Endometrial microvascular endothelial cells (primary cell): Measurements from ENCODE around the gene ITPK1. TPM values are rescaled to one million over a fixed set of nuclear protein-coding genes. Genes with fewer than 3 reads are reported as not detected.

Experiments
- in situ Hi-C: cut with HindIII; loops from 2 replicates; pipeline ENCODE4 v1.10.0; 2017; ENCODE audit warnings: low sequenced_read_pairs, low pct_unique_long_range_greater_than_20kb; ENCODE audit errors: inconsistent ontology term
- total RNA-seq: library from RNA; depleted of rRNA; stranded (reverse); fragments of >200 nt; gene quantifications from one replicate; pipeline ENCODE4 v1.2.3, GENCODE V29; 2015; ENCODE audit errors: inconsistent ontology term

The ITPK1 gene
- total RNA-seq, 1 donor from 2014 or later: 37.0 TPM

DNA sequence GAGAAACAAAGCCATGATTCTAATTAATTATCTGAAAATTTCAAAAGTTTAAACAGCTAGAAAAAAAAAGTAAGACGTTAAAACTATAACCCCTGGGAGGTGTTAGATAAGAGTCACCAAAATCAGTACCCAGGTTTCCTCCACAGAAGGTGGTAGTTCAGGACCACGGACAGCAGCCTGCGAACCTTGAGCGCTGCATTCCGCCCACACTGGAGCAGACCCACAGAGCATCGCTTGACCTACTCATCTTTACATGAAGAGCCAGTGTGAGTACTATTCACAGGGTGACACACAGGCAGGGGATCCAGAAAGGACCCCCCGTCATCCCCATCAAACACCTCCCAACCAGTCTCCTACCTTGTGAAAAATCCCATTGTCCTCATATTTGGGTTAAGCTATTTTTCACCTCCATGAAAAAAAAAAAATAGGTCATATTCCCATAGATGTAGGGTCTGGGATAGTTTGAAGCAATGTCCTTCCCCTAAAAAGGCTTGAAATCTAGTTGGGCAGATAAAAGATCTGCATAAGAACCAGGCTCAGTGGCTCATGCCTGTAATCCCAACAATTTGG is 201.6 kb downstream of the ITPK1 start:
- in situ Hi-C loops: no loop called here

DNA sequence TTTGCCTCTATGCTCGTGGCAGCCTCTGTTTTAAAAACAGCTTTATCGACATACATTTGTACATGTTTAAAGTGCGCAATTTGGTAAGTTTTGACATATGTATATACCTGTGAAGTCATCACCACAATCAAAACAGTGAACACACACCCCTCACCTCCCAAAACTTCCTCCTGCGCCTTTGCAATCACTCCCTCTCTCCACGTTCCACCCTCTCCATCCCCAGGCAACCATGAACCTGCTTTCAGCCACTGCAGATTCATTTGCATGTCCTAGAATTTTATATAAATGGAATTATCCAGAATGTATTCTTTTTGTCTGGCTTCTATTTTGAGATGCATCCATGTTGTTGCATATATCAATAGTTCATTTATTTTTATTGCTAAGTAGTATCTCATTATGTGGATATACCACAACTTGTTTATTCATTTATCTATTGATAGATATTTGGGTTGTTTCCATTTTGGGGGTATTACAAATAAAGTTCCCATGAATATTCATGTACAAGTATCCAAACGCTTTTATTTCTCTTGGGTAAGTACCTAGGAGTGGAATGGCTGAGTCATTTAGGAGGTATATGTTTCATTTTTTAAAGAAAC is 208.3 kb downstream of the ITPK1 start:
- in situ Hi-C loops: no loop called here

DNA sequence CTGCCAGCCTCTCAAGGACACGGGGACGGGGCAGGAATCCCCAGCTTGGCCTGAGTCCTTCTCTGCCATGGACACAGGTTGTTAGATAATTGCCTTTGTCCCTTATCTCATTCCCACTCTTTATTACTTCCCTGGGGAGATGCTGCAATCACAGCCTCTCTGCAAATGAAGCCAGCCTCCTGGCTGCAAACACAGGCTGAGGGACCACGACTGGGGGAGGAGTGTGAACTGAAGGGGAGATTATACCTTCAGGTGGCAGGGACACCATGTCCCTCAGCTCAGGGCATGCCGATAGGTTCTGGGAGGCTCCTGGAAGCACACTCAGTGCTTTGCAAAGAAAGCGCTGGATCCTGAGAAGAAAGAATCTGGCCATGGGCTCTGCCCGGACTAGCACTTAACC is 208.9 kb downstream of the ITPK1 start:
- in situ Hi-C loops: no loop called here

DNA sequence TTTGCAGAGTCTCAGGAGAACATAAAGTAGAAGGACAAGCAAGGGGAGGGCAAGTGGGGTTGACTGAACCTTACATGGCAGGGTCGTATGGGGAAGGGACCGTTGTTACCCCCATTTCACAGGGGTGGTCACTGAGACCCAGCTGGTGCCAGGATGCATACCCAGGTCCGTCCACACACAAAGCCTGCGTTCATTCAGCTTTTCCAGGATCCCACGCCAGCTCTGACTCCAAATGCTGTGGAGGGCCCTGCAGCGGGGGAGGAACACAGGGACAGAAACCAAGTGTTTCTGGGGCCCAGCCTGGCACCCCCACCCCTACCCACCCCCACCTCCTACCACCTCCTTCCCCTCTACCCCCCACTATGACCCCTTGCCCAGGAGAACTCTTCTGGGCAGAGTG is 209.3 kb downstream of the ITPK1 start:
- in situ Hi-C loops: no loop called here

DNA sequence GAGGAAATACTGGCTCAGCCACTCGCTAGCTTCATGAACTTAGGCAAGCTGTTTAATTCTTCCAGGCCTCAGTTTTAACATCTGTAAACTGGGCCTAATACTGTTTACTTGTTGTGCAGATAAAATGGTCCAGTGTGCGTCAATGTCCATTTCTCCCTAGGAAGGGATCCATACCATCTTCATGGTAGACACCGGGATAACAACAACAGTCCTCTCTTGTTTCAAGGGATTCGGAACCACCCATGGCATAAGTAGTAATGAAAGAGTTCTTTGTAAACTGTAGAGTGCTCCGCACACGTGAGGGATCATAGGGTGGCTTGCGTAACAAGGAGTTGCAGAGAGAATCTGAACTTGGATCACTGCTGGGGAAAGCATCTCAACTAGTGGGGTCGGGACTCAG is 210.1 kb downstream of the ITPK1 start:
- in situ Hi-C loops: no loop called here

DNA sequence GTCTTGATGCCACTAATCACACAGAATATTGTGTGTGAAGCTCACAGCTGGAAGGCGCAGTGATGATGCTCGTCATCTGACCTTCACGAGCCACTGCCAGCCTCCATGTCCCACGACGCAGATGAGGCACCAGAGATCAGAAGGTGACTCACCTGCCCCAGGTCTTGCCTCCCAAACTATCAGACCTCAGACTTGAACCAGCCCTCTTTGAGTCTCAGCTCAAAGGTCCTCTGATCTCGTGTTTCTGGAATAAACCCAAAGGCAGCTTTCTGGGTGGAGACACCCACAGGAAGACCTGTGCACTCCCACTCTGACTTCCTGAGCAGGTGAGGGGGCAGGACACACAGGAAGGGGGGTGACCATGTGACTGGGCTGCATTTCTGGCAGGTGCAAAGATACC is 212.4 kb downstream of the ITPK1 start:
- in situ Hi-C loops: no loop called here

DNA sequence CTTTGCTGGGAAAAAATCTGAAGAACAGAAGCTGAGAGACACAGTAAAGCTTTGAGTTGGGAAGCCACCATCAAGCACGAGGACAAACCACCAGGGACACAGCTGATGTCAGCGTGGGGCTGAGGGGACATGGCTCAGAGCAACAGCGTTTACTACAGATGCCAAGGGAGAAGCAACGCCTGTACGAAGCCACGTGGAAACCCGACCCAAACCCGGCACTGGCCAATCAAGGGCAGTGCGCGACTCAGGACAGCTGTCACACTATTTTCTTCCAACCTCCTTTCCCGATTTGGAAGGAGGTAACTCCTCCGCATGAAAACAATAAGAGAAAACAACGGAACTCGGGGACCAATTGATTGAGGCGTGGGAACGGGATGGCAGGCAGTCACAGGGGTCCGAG is 213.0 kb downstream of the ITPK1 start:
- in situ Hi-C loops: no loop called here

DNA sequence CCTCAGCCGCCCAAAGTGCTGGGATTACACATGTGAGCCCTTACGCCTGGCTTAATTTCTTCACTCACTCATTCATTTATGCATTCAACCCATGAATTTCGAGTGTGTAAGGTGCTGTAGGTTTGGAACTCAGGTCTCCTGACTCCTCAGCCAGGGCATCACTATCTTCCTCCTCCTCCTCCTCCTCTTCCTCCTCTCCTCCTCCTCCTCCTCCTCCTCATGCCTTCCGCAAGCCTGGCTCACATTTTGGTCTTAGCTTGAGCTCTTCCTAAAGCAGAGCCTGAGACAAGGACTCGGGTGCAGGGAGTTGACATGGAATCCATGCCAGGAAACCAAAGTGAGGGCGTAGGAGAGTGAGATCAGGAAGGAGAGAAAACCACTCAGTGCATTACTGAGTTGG is 213.5 kb downstream of the ITPK1 start:
- in situ Hi-C loops: no loop called here

DNA sequence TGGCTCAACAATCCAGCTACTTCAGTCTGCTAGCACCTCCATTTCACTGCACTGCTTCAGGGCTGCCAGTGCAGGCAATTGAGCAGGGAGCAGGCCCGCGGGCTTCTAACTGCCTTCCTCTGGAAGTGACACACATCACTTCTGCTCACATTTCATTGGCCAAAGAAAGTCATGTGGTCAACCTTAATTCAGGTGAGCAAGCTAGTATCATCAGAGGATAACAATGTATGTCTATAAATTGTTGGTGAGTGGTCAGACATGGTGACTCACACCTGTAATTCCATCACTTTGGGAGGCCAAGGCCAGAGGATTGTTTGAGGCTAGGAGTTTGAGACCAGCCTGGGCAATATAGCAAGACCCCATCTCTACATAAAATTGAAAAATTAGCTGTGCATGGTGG is 215.1 kb downstream of the ITPK1 start:
- in situ Hi-C loops: no loop called here

DNA sequence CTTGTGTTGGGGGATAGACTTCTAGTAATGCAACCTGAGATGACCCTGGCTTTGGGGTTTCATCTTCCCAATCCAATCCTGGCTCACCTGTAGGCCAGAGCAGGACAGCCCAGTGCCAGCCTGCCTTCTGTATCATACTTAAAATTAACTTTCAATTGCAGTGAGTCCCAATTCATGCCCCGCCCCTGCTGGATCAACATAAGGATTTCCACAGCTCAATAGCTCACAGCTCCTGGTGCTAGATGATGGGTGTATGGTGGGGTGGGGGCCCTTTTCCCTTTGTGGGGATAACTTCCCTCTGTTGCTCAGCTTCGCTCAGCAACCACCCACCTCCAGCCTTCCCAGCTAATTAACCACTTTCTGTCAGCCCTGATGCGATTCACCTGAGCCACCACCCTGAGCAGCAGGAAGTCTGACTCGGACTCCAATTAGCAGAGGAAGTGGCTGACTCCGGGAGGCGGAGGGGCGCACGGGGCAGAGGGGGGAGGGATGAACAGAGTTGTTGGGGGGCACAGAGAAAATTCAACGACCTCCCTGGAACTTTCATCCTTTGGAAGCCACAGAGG is 217.1 kb downstream of the ITPK1 start:
- in situ Hi-C loops: no loop called here

DNA sequence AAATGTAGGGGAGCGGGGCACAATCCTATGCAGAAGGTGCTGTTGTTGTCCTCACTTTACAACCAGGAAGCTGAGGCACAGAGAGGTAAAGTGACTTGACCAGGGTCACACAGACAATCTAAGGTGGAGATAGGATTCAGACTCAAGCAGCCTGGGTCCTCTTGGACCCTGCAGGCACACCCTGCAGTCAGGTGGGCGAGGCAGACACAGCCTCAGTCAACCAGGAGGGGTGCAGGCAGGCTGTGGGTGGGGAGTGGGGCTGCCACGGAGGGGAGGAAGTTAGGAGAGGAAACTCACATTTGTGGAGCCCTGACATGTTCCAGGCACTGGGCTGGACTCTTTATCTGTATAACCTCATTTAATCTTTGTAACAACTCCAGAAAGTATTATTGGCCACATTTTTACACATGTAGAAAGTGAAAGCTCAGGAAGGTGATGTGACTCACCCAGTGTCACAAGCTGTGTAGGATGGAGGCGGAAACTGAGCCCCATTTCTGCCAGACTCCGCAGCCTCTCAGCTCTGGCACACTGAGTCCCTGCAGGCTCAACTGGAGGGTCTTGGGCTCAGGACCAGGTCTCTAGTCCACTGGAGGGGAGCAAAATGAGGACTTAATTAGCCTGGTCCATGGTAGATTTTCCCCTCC is 217.7 kb downstream of the ITPK1 start:
- in situ Hi-C loops: no loop called here

DNA sequence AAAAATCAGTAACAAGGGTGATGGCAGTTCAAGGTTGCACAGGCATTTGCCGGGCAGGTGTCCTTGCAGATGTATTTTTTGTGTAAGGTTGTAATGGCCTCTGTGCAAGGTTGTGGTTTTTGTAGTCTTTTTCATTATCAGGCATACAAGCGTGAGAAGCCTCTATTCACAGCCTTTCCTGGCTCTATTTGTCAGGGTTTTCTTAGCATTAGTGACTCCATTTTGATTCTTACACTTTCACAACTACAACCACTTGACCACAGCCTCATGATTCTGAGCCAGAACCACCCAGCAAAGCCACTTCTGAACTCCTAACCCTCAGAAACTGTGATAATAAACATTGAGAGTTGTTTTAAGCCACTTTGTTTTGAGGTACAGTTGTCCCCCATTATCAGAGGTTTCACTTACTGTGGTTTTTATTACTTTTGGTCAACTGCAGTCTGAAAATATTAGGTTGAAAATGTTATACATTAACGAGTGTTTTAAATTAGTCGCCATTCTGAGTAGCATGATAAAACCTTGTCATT is 220.3 kb downstream of the ITPK1 start:
- in situ Hi-C loops: no loop called here

DNA sequence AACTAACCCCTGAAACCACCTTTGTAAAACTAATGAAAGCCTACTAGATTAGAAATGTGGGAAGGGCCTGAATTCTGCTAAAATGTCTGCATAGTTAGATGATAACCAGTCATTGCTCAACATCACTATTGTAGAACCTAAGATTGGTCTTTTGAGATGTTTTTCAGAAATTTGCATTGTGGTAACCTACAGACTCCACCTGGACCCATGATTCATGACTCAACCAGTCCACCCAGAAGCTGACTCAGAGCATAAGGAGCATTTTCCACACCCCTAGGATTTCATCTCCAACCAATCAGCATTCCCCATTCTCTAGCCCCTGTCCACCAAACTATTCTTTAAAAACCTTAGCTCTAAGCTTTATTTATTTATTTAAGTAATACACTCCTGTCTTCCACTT is 223.1 kb downstream of the ITPK1 start:
- in situ Hi-C loops: no loop called here

DNA sequence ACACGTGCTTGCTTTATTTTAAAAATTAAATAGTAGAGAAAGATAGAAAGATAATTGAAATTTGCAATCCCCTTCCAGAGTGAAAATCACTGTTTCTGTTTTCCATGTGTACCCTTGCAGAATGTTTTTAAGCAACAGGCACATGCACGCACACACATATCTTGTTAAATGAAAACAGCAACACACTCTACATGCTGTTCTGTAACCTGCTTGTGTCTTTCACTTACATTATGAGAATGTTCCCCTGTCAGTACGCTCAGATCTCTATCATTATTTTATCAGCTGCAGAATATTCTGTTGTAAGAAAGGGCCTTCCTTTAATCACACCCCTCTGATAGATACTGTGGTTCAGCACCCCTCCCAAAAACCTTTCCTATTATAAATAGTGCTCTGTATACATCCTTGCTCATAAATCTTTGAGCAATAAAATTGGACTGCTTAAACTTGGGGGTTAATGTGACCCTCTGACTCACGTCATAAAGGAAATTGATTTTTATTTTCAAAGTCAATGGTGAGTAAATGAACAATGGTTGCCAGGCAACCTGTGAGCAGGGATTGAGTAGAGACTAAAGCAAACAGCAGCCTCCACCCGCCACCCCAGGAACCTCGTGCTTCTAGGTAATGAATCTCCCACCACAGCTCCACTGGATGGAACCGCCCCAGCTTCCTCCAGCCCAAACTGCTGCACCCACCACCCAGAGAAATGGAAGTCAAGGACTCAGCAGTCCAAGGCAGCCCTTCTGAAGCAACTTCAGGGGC is 224.7 kb downstream of the ITPK1 start:
- in situ Hi-C loops: no loop called here

DNA sequence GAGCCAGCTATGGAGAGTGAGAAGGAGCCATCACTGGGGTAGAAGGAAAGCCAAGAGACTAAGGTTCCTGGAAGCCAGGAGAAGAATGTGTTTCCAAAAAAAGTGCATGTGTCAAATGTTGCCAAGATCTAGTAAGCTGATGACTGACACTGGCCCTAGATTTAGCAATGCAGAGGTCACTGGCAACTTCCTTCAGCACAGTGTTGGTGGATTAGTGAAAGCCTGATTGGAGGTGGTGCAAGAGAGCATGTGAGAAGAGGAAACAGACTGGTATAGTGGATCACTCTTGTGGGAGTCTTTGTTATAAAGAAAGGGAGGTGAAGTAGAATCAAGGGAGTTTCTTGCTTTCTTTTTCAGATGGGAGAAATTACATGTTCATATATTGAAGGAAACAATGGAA is 226.8 kb downstream of the ITPK1 start:
- in situ Hi-C loops: no loop called here

DNA sequence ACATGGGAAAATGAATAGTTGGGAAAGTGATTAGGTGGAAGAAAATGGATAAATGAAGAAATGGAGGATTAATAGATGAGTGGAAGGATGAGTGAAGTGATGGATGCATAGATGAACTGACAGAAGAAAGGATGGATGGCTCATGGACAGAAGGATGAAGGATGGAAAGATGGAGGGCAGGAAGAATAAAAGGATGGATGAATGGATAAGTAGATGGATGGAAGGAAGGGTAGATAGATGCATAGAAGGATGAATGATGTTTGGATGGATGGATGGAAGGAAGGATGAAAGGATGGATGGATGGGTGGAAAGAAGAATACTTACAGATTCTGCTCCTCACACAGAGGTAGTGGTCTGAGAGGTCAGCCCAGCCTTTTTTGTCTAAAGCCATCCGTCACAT is 228.6 kb downstream of the ITPK1 start:
- in situ Hi-C loops: no loop called here
